Midbrain (tissue), 1 donor: ENCODE data around the gene CALCB.
"Not testable (repeated sequence)": the region's sequence is repeated elsewhere in the genome, so short reads cannot be mapped to it uniquely, and the experiment has no call there.

Experiments
- DNase-seq: peaks from one replicate; lab custom pipeline; 2025; lab: John Stamatoyannopoulos, UW

CALCB gene

GRCh38 chr11:15073361-15074205 is at the start of gene CALCB:
CALCB (plus strand) TSS chr11:15073593; CDS start chr11:15074719, 1,126 bp downstream.
- DNase-seq, result no peak

- DNase-seq, result no peak
Measured at GRCh38 chr11:15027011-15027410, 46.4 kb upstream of the CALCB start.

- no peak for DNase-seq
Measured at GRCh38 chr11:15027956-15028355, 45.4 kb upstream of the CALCB start.

GRCh38 chr11:15028379-15028778 is 45.0 kb upstream of the CALCB start:
- no peak for DNase-seq

GRCh38 chr11:15031945-15032344 is 41.4 kb upstream of the CALCB start:
- DNase-seq, result not testable (repeated sequence)

GRCh38 chr11:15034687-15035267 is 38.6 kb upstream of the CALCB start:
- DNase-seq, result no peak

- no peak for DNase-seq
Measured at GRCh38 chr11:15035283-15035682, 38.1 kb upstream of the CALCB start.

GRCh38 chr11:15038963-15039362 is 34.4 kb upstream of the CALCB start:
- DNase-seq, result no peak

- DNase-seq, result no peak
Measured at GRCh38 chr11:15045209-15045608, 28.2 kb upstream of the CALCB start.

GRCh38 chr11:15045891-15046290 is 27.5 kb upstream of the CALCB start:
- DNase-seq, result no peak

- not testable (repeated sequence) for DNase-seq
Measured at GRCh38 chr11:15046673-15047072, 26.7 kb upstream of the CALCB start.

- no peak for DNase-seq
Measured at GRCh38 chr11:15048616-15049015, 24.8 kb upstream of the CALCB start.

GRCh38 chr11:15053191-15053685 is 20.2 kb upstream of the CALCB start:
- no peak for DNase-seq

- DNase-seq, result no peak
Measured at GRCh38 chr11:15055620-15056356, 17.6 kb upstream of the CALCB start.

- no peak for DNase-seq
Measured at GRCh38 chr11:15057329-15057728, 16.1 kb upstream of the CALCB start.

- DNase-seq, result no peak
Measured at GRCh38 chr11:15059132-15059915, 14.1 kb upstream of the CALCB start.

- no peak for DNase-seq
Measured at GRCh38 chr11:15062599-15062998, 10.8 kb upstream of the CALCB start.

GRCh38 chr11:15069751-15070150 is 3.6 kb upstream of the CALCB start:
- DNase-seq, result not testable (repeated sequence)

GRCh38 chr11:15071556-15072255 is 1.7 kb upstream of the CALCB start:
- no peak for DNase-seq

GRCh38 chr11:15072551-15073143 is 746 bp upstream of the CALCB start:
- no peak for DNase-seq
